SK-N-MC (cell line): ENCODE data around the gene IGF2BP3.

Source experiments
- EZH2 ChIP-seq: fragments of 200-600 bp; sonication (generic); IDR thresholded peaks from one replicate; pipeline ENCODE4 v1.6.1; 2017; ENCODE audit warnings: antibody characterized with exemption
- POLR2AphosphoS5 ChIP-seq: IDR thresholded peaks from 2 replicates; pipeline ENCODE4 v1.6.1; 2012; ENCODE audit warnings: mild to moderate bottlenecking, low read depth, low read length, borderline replicate concordance

DNA sequence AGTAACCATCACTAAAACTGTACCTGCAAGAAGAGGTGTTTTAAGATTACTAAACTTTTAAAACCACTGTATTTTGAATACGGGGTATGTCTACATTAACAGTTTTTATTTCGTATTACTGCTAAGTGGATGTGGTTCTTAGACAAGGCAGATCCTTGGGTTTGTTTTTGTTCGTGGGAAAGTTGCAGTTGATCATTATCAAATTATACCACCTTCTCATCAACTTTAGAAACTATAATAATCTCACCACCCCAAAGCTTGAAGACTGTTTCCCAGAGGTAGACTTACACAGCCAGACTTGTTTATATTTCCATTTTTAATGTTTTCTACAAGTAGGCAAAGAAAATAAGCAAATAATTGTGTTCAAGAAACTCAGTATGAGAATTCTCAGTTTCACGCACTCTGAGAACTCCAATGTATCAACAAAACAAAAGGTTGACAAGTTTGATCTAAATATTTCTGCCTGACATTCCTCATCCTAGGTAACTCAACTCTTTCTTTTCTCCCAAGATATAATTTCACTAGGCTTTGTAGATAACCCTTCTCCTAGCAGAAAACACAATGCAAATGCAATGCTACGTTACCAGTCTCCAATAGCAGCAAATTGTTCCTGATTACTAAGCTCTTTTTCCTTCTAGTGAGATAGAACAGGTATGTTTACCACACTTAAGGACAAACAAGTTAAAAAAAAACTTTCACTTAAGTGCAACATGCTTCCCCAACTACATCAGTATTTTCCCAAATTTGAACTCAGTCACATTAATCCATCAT lies 36.0 kb downstream of the IGF2BP3 start:
- TF ChIP-seq POLR2AphosphoS5 (no peak), EZH2 (no peak)
